Globus pallidus (tissue), 1 donor: ENCODE data around the gene BRCA1.
"Not testable (repeated sequence)": the region's sequence is repeated elsewhere in the genome, so short reads cannot be mapped to it uniquely, and the experiment has no call there.

ENCODE experiments used
- DNase-seq: peaks from one replicate; pipeline ENCODE4 v3.0.0-alpha.2; 2015; ENCODE audit warnings: low spot score

BRCA1 gene

DNA sequence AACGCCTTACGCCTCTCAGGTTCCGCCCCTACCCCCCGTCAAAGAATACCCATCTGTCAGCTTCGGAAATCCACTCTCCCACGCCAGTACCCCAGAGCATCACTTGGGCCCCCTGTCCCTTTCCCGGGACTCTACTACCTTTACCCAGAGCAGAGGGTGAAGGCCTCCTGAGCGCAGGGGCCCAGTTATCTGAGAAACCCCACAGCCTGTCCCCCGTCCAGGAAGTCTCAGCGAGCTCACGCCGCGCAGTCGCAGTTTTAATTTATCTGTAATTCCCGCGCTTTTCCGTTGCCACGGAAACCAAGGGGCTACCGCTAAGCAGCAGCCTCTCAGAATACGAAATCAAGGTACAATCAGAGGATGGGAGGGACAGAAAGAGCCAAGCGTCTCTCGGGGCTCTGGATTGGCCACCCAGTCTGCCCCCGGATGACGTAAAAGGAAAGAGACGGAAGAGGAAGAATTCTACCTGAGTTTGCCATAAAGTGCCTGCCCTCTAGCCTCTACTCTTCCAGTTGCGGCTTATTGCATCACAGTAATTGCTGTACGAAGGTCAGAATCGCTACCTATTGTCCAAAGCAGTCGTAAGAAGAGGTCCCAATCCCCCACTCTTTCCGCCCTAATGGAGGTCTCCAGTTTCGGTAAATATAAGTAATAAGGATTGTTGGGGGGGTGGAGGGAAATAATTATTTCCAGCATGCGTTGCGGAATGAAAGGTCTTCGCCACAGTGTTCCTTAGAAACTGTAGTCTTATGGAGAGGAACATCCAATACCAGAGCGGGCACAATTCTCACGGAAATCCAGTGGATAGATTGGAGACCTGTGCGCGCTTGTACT is at the start of gene BRCA1:
Gene BRCA1, minus strand, starts transcription at position 232 of the 834 bp plus-strand sequence. CDS start 1,268 bp downstream, outside the sequence.
- peak; percentile 94 for DNase-seq

GRCh38 chr17:43171586-43172487 is 46.7 kb upstream of the BRCA1 start:
- peak; percentile 64 for DNase-seq

DNA sequence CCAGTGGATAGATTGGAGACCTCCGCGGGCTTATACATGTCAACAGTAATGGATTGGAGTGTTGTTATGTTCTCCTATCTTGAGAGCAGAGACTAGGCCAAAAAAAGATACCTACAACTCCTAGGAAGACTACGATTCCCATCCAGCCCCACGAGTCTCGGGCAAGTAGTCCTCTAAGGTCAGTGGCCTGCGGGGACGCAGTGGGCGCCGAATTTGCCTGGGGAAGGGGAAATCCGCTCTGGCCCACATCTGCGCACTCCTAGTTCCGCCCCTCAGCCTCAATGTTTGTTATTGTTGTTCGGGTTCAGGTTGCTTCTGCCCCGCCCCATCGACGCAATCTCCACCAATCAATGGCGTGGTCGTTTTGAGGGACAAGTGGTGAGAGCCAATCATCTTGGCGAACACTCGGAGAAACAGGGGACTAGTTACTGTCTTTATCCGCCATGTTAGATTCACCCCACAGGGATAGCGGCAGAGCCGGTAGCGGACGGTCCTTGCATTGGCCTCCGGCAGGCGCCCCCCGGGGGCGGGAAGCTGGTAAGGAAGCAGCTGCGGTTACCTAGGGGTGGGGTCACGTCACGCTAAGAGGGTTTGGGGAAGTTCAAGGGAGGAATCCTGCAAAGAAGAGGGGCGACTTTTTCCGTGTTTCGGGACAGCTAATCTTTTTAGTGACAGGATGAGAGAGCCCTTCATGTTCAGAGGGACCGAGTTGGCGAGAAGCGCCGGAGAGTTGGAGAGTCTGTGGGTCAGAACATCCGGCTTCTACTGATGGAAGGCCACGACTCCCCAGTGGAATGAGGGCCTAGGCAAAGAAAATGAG is 45.8 kb upstream of the BRCA1 start, which contains the start of gene NBR1:
Gene NBR1, plus strand, starts transcription at position 449 of the 820 bp plus-strand sequence. CDS start 4,586 bp downstream, outside the sequence.
- DNase-seq, result peak; percentile 99

GRCh38 chr17:43170140-43170765 is 45.1 kb upstream of the BRCA1 start:
- DNase-seq, result peak; percentile 96

- no peak for DNase-seq
Observed at GRCh38 chr17:43169561-43170139, 44.5 kb upstream of the BRCA1 start.

DNA sequence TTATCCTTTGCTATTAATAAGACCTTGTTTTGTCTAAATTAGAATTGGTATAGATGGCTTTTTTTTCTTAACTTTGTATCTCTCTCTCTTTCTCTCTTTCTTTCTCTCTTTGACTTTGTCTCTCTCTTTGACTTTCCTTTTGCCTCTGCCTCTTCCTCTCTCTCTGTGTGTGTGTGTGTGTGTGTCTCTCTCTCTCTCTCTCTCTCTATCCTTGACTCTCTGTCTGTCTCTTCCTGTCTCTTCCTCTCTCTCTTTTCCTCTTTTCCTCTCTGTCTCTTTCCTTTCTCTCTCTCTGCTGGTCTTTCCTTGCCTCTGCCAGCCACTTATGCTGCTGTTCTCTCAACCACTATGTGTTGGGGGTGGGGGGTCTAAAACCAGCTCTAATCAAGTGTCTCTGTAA is 40.8 kb upstream of the BRCA1 start:
- not testable (repeated sequence) for DNase-seq

DNA sequence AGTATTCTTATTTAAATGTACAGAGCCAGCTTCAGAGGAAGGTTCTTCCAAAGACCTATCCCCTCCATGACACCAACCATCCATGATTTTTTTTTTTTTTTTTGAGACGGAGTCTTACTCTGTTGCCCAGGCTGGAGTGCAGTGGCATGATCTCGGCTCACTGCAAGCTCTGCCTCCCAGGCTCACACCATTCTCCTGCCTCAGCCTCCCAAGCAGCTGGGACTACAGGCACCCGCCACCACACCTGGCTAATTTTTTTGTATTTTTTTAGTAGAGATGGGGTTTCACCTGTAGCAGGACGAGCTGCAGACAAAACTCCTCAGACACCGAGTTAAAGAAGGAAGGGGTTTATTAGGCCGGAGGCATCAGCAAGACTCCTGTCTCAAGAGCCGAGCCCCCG is 34.8 kb upstream of the BRCA1 start:
- DNase-seq, result not testable (repeated sequence)

GRCh38 chr17:43159232-43159631 is 34.1 kb upstream of the BRCA1 start:
- DNase-seq, result not testable (repeated sequence)

DNA sequence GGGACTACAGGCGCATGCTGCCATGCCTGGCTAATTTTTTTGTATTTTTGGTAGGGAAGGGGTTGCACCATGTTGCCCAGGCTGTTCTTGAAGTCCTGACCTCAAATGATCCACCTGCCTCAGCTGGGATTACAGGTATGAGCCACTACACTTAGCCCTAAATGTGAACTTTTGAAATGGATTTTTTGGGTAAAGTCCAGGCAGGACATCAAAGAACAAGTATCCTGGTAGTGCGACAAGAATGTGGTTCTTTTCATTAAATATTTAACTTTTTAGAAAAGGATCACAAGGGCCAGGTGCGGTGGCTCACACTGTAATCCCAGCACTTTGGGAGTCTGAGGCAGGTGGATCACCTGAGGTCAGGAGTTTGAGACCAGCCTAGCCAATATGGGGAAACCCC is 30.5 kb upstream of the BRCA1 start:
- no peak for DNase-seq

DNA sequence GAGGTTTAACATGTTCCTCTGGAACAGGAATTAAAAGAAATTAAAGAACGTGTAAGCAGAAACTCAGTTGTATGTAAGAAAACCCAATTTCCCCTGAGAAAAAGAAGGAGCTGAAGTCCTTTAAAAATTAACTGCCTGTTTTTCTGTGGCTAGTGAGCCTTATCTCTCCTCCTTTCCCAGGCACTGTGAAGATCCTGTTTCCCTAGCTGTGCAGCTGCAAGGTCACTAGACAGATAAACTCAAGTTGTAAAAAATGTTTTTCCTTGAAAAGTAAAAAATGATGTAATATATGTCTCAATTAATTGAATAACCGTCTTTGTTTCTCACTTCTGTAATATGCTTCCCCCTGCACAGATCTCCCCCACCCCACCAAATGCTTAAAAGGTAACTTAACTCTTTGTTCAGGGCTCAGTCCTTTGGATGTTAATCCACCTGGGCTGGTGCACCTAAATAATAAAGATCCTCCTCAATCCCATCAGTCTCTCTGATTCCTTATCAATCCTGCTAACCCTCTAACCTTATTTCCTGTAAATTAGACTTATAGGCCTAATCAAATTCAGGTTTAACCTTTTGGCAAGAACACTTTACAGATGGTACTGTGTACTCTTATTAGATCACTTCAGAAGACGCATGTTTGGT is 28.2 kb upstream of the BRCA1 start:
- not testable (repeated sequence) for DNase-seq

GRCh38 chr17:43151880-43152456 is 26.8 kb upstream of the BRCA1 start:
- DNase-seq, result no peak

GRCh38 chr17:43146649-43147048 is 21.5 kb upstream of the BRCA1 start:
- DNase-seq, result no peak

DNA sequence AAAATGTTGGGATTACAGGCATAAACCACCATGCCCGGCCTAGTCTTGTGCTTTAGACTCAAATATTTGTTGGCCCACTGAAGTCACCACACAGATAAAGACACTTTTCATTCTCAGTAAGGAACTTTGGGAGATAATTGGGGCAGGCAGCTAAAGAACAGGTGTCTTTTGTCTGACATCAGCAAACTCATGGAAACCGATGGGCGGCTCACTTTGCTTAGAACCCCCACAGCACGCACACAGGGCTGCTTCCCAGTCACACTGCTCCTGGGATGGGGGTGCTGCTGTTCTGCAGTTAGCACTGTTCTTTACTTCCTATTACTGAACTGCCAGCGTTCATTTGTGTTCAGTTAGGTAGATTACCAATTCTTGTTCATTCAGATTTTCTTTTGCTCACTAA is 18.0 kb upstream of the BRCA1 start:
- DNase-seq, result no peak

DNA sequence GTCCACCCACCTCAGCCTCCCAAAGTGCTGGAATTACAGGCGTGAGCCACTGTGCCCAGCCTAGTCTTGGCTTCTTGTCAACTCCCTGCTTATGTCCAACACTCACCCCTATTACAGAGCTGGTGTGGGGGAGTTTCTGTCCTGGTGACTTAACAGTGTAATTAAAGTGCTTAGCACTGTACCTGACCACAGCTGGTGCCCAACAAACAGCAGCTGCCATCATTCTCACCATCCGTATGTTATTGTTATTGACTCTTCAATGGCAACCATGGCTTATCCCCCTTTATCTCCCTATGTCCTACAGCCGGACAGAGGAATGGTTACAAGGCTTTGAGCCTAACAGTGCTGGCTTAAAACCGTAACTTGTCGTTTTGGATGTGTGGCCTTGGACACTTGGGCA is 17.0 kb upstream of the BRCA1 start:
- DNase-seq, result no peak

GRCh38 chr17:43140396-43141332 is 15.5 kb upstream of the BRCA1 start:
- DNase-seq, result no peak

GRCh38 chr17:43138531-43138930 is 13.4 kb upstream of the BRCA1 start:
- DNase-seq, result not testable (repeated sequence)

DNA sequence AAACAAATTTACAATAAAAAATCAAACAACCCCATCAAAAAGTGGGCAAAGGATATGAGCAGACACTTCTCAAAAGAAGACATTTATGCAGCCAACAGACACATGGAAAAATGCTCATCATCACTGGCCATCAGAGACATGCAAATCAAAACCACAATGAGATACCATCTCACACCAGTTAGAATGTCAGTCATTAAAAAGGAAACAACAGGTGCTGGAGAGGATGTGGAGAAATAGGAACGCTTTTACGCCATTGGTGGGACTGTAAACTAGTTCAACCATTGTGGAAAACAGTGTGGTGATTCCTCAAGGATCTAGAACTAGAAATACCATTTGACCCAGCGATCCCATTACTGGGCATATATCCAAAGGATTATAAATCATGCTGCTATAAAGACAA is 11.4 kb upstream of the BRCA1 start:
- not testable (repeated sequence) for DNase-seq

DNA sequence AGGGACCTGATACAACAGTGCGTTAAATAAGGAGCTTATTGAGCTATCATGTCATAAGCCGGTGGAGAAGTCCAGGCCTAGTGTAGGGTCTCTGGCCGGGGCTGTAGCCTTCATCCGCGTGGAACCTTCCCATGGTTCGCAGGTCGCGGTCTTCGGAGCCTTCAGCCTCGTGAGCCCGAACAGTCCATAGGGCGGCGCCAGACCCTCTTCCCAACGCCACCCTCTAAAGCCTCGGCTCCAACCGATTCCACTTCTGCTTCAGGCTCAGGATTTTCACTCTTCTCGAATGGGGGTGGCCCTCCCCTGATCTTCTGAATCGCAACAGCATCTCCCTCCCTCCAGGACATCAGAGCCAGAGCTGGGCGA is 10.3 kb upstream of the BRCA1 start:
- no peak for DNase-seq
